SK-N-SH treated with all-trans-retinoic acid at 6 μM for 48 hours (cell line): ENCODE measurements around the gene NBEA.

Experiments used
- ARNTL ChIP-seq: fragments of 450-650 bp; formaldehyde crosslinking; IDR thresholded peaks from 2 replicates; pipeline ENCODE4 v1.5.0; 2020; ENCODE audit warnings: low read depth, mild to moderate bottlenecking, moderate library complexity, borderline replicate concordance
- CREB5 ChIP-seq: fragments of 250-450 bp; sonication (Bioruptor Pico); IDR thresholded peaks from 2 replicates; pipeline ENCODE4 v1.5.1; 2020; ENCODE audit warnings: low read depth, mild to moderate bottlenecking, moderate library complexity
- GLIS3 ChIP-seq: fragments of 250-450 bp; sonication (Bioruptor Pico); IDR thresholded peaks from 2 replicates; pipeline ENCODE4 v1.5.0; 2020; ENCODE audit warnings: mild to moderate bottlenecking, moderate library complexity
- RARB ChIP-seq: fragments of 250-450 bp; sonication (Bioruptor Pico); IDR thresholded peaks from 2 replicates; pipeline ENCODE4 v1.8.0; 2021; ENCODE audit warnings: mild to moderate bottlenecking, moderate library complexity
- ZFP30 ChIP-seq: fragments of 450-650 bp; formaldehyde crosslinking; IDR thresholded peaks from 2 replicates; pipeline ENCODE4 v1.5.0; 2022; ENCODE audit warnings: mild to moderate bottlenecking, moderate library complexity
- ZNF8 ChIP-seq: fragments of 450-650 bp; formaldehyde crosslinking; IDR thresholded peaks from 2 replicates; pipeline ENCODE4 v1.5.0; 2020; ENCODE audit warnings: mild to moderate bottlenecking, moderate library complexity

- TF ChIP-seq ZNF8 (CRISPR knock-in tag) (no peak), ARNTL (CRISPR knock-in tag) (no peak), CREB5 (no peak), ZFP30 (CRISPR knock-in tag) (no peak), RARB (CRISPR knock-in tag) (no peak), GLIS3 (CRISPR knock-in tag) (no peak)
Observed at GRCh38 chr13:35210261-35210660, 268.2 kb downstream of the NBEA start.
